Esophagus (tissue), 2 donors: Measurements from ENCODE around the gene PTPRE. TPM values are rescaled to one million over a fixed set of nuclear protein-coding genes. Genes with fewer than 3 reads are reported as not detected.

Experiments used
- H3K27ac ChIP-seq, 2 donors: one replicate each; pipeline ENCODE4 v1.5.1; 2013; ENCODE audit warnings: low read depth in 2 of 2, mild to moderate bottlenecking in 2 of 2, inconsistent platforms in 1 of 2, low read length in 1 of 2, moderate library complexity in 1 of 2
- H3K27me3 ChIP-seq, 2 donors: one replicate each; pipeline ENCODE4 v1.6.1; 2013; ENCODE audit warnings: low read length in 2 of 2, control low read depth in 1 of 2, mild to moderate bottlenecking in 1 of 2; ENCODE audit not compliant: insufficient read depth in 2 of 2, control insufficient read depth in 1 of 2
- H3K36me3 ChIP-seq, 2 donors: one replicate each; pipeline ENCODE4 v1.6.1; 2013; ENCODE audit warnings: low read length in 1 of 2; ENCODE audit not compliant: control insufficient read depth in 2 of 2, insufficient read depth in 2 of 2
- H3K4me1 ChIP-seq, 2 donors: one replicate each; pipeline ENCODE4 v1.6.1; 2013; ENCODE audit warnings: low read length in 1 of 2; ENCODE audit not compliant: control insufficient read depth in 2 of 2, insufficient read depth in 2 of 2
- H3K4me3 ChIP-seq, 2 donors: one replicate each; pipeline ENCODE4 v1.5.1; 2013; ENCODE audit warnings: low read length in 2 of 2, mild to moderate bottlenecking in 2 of 2, low read depth in 1 of 2, moderate library complexity in 1 of 2
- H3K9me3 ChIP-seq, 2 donors: one replicate each; pipeline ENCODE4 v1.6.1; 2013; ENCODE audit warnings: mild to moderate bottlenecking in 2 of 2, low read depth in 1 of 2, low read length in 1 of 2, moderate library complexity in 1 of 2; ENCODE audit not compliant: control insufficient read depth in 2 of 2, insufficient read depth in 1 of 2
- WGBS, 2 donors: extraction: QIAGEN DNeasy Blood & Tissue Kit; methylation state at CpG; one replicate each; pipeline ENCODE4 v1.1.7; 2013; 5-methylcytosine and 5-hydroxymethylcytosine counted together
- polyA plus RNA-seq, 2 donors: library from polyadenylated mRNA; stranded (reverse); fragments of 200-250 nt; gene quantifications; one replicate each; pipeline ENCODE4 v1.2.3, GENCODE V29; 2013
- donor health status: healthy with polysubstance abuse.
- donor health status: Bipolar disorder and iron deficiency.

PTPRE gene
- polyA plus RNA-seq, 2 donors: 3.8 to 5.5 TPM

- no peak overlapping the region for H3K27ac ChIP-seq
- 72 to 76% methylated on average over 9 of the region's 9 CpGs for WGBS, 2 donors
- H3K27me3 ChIP-seq: no peaks in the 10 kb centered on the region
- H3K36me3 ChIP-seq: no peaks in the 10 kb centered on the region
- no peaks in the 10 kb centered on the region for H3K4me1 ChIP-seq
- H3K4me3 ChIP-seq: no peak overlapping the region
- H3K9me3 ChIP-seq: no peaks in the 10 kb centered on the region
Observed at GRCh38 chr10:128031216-128031615, 124.3 kb downstream of the PTPRE start.

- Histone ChIP-seq H3K27ac (no peak overlapping the region), H3K4me1 (peaks cover 0 to 5% of the 10 kb centered on the region in 2 donors), H3K9me3 (no peaks in the 10 kb centered on the region), H3K27me3 (no peaks in the 10 kb centered on the region), H3K4me3 (no peak overlapping the region), H3K36me3 (no peaks in the 10 kb centered on the region)
- WGBS, 2 donors: 81 to 87% methylated on average over 5 of the region's 5 CpGs
Observed at GRCh38 chr10:128032466-128032865, 125.6 kb downstream of the PTPRE start.

DNA sequence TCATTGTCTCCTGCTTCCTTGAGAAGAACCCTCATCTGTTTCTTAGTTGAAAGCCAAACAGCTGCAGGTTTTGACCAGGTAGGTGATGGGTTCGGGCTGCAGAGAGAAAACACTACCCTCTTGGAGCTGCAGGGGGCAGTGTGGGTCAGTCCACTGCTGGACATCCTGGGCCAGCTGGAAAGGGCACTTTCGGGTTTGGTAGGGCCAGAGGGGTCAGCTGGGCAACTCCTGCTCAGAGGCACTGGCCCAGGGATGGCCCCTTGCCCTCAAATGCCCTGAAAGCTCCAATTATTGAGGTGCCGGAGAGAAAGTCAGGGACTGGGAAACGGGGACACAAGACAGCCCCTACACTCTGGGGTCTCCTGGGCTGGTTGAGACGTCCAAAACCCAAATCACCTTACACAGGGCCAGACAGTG, 128.7 kb downstream of the PTPRE start:
- Histone ChIP-seq H3K4me3 (no peak overlapping the region), H3K27ac (peak overlapping the region in 1 of 2 donors; percentile 6), H3K36me3 (no peaks in the 10 kb centered on the region), H3K4me1 (peaks cover 0 to 5% of the 10 kb centered on the region in 2 donors), H3K27me3 (no peaks in the 10 kb centered on the region), H3K9me3 (no peaks in the 10 kb centered on the region)
- 53 to 58% methylated on average over 5 of the region's 5 CpGs for WGBS, 2 donors

- H3K36me3 ChIP-seq: no peaks in the 10 kb centered on the region
- WGBS, 2 donors: 70 to 74% methylated on average over 9 of the region's 9 CpGs
- H3K27ac ChIP-seq: no peak overlapping the region
- H3K4me1 ChIP-seq: peaks cover 0 to 5% of the 10 kb centered on the region in 2 donors
- no peak overlapping the region for H3K4me3 ChIP-seq
- H3K27me3 ChIP-seq: no peaks in the 10 kb centered on the region
- H3K9me3 ChIP-seq: no peaks in the 10 kb centered on the region
Observed at GRCh38 chr10:128036011-128036615, 129.2 kb downstream of the PTPRE start.

DNA sequence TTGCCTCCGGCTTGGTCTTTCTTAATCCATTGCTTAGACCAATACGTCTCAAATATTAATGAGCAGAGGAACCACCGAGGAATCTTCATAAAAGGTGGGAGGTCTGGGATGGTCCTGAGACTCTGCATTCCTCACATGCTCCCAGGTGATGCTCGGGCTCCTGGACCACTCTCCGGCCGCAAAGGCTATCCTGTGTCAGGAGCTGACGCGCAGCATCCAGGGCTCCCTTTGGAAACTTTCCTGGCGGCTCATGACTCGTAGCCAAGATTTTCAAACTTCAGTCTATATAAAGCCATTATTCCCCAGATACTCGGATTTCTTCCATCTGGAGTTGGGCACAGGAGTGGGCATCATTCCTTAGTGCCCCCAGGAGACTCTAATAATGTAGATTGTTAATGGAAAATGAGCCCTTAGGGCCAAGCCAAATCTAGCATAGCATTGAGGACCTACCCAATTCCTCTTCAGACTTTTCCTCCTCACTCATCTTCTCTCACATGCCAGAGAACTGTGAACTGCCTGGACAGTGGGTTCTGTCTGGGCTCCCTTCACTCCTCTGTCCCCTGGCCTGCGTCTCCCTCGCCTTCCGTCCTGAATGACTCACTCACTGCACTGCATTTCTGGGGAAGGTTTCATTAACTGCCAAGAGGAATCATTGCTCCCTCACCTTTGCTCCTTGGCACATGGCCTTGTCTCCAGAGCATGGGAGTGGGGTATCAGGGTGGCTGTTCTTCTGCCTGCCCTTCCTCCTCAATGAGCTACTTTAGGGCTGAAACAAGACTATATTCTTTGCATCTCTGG, 130.0 kb downstream of the PTPRE start:
- Histone ChIP-seq H3K4me1 (peaks cover 0 to 5% of the 10 kb centered on the region in 2 donors), H3K27ac (no peak overlapping the region)
- WGBS, 2 donors: 64 to 67% methylated on average over 14 of the region's 14 CpGs

GRCh38 chr10:128040096-128040495, 133.2 kb downstream of the PTPRE start:
- WGBS, 2 donors: 85 to 88% methylated on average over 8 of the region's 8 CpGs
- Histone ChIP-seq H3K27ac (no peak overlapping the region), H3K27me3 (no peaks in the 10 kb centered on the region), H3K9me3 (no peaks in the 10 kb centered on the region), H3K4me1 (peaks cover 0 to 5% of the 10 kb centered on the region in 2 donors), H3K4me3 (no peak overlapping the region), H3K36me3 (no peaks in the 10 kb centered on the region)

More for the DNA sequence above, 130.0 kb downstream of the PTPRE start:
- Histone ChIP-seq H3K27me3 (no peaks in the 10 kb centered on the region), H3K9me3 (no peaks in the 10 kb centered on the region), H3K36me3 (no peaks in the 10 kb centered on the region), H3K4me3 (no peak overlapping the region)

GRCh38 chr10:128040681-128041080, 133.8 kb downstream of the PTPRE start:
- H3K4me3 ChIP-seq: no peak overlapping the region
- H3K36me3 ChIP-seq: no peaks in the 10 kb centered on the region
- no peaks in the 10 kb centered on the region for H3K9me3 ChIP-seq
- H3K27me3 ChIP-seq: no peaks in the 10 kb centered on the region
- H3K27ac ChIP-seq: no peak overlapping the region
- H3K4me1 ChIP-seq: peaks cover 0 to 5% of the 10 kb centered on the region in 2 donors
- WGBS, 2 donors: 88 to 89% methylated on average over 8 of the region's 8 CpGs

DNA sequence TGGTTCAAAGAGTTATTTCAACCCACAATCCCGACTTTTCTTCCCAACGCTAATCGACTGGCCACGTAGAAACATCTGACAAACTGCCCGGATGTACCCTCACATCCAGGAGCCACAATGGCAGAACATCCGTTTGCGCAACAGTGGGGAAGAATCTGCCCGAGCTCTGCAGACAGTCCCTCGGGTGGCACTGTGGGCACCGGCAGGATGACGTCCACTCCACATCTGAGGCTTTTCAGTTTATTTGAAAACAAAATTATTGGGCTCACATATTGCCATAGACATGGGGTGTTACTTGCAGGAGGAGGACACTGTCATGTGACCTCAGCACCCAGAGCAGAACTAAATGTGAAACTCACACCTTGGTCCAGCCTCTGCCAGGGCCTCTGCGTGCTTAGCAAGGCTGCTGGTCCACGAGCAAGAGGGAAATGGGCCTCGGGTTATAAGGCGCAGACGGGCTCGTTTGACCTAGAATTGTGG, 135.3 kb downstream of the PTPRE start:
- Histone ChIP-seq H3K36me3 (no peaks in the 10 kb centered on the region), H3K27me3 (no peaks in the 10 kb centered on the region), H3K9me3 (no peaks in the 10 kb centered on the region), H3K4me3 (no peak overlapping the region), H3K4me1 (peaks cover 0 to 6% of the 10 kb centered on the region in 2 donors), H3K27ac (no peak overlapping the region)
- WGBS, 2 donors: 86 to 90% methylated on average over 17 of the region's 17 CpGs

- Histone ChIP-seq H3K27ac (no peak overlapping the region), H3K4me3 (no peak overlapping the region), H3K36me3 (no peaks in the 10 kb centered on the region), H3K9me3 (no peaks in the 10 kb centered on the region), H3K4me1 (peaks cover 0 to 4% of the 10 kb centered on the region in 2 donors), H3K27me3 (no peaks in the 10 kb centered on the region)
- WGBS, 2 donors: 72 to 76% methylated on average over 18 of the region's 18 CpGs
Observed at GRCh38 chr10:128043259-128044045, 136.5 kb downstream of the PTPRE start.
